H1 (cell line): ENCODE data around the gene MAGI2. TPM values are rescaled to one million over a fixed set of nuclear protein-coding genes. Genes with fewer than 3 reads are reported as not detected.

ENCODE experiments used
- CTCF ChIA-PET: fragments of 300-600 bp; sonication (Branson Sonifier 250); formaldehyde crosslinking; loops from one replicate; lab custom pipeline; 2021; ENCODE audit not compliant: partially characterized antibody; lab: Charles Lee
- POLR2A ChIA-PET: fragments of 300-600 bp; sonication (Branson Sonifier 250); formaldehyde crosslinking; loops from one replicate; lab custom pipeline; 2021; ENCODE audit warnings: inconsistent platforms; ENCODE audit not compliant: partially characterized antibody; lab: Charles Lee
- DNase-seq, 2 experiments: peaks; one replicate each; pipeline versions ENCODE4 v3.0.0 to v3.0.0-alpha.2; 2010 to 2022; ENCODE audit warnings: low spot score in 2 of 2, low read depth in 1 of 2, mixed read lengths in 1 of 2
- FAIRE-seq: peaks from 2 replicates; lab custom pipeline; 2011; peaks lifted over from hg19 to GRCh38; lab: Jason Lieb, UNC
- H2AFZ ChIP-seq: 2 replicates; pipeline ENCODE4 v1.8.1; 2012; ENCODE audit warnings: low read length, inconsistent platforms
- H2AK5ac ChIP-seq: 2 replicates; pipeline ENCODE4 v1.6.1; 2013; ENCODE audit warnings: low read depth, low read length
- H2BK120ac ChIP-seq: replicated peaks from 2 replicates; pipeline ENCODE3; 2013; ENCODE audit warnings: low read depth, low read length, inconsistent platforms
- H2BK12ac ChIP-seq: 2 replicates; pipeline ENCODE4 v1.6.1; 2013; ENCODE audit warnings: low read depth, low read length
- H2BK15ac ChIP-seq: 2 replicates; pipeline ENCODE4 v1.6.1; 2013; ENCODE audit warnings: low read length
- H2BK20ac ChIP-seq: 2 replicates; pipeline ENCODE4 v1.6.1; 2013; ENCODE audit warnings: low read length
- H2BK5ac ChIP-seq: 2 replicates; pipeline ENCODE4 v1.6.1; 2013; ENCODE audit warnings: low read depth, low read length
- H3K14ac ChIP-seq: 2 replicates; pipeline ENCODE4 v1.6.1; 2013; ENCODE audit warnings: inconsistent platforms; ENCODE audit not compliant: insufficient read length
- H3K18ac ChIP-seq: 2 replicates; pipeline ENCODE4 v1.6.1; 2013; ENCODE audit warnings: low read length; ENCODE audit errors: extremely low read depth
- H3K23ac ChIP-seq: 2 replicates; pipeline ENCODE4 v1.6.1; 2013; ENCODE audit warnings: inconsistent platforms; ENCODE audit not compliant: insufficient read length
- H3K23me2 ChIP-seq: 2 replicates; pipeline ENCODE4 v1.6.1; 2013; ENCODE audit warnings: low read depth, low read length
- H3K27ac ChIP-seq: 2 replicates; pipeline ENCODE4 v1.6.1; 2011; ENCODE audit warnings: low read depth, low read length, inconsistent platforms
- H3K27me3 ChIP-seq, 4 experiments: replicated peaks in 1 of 4; 1 replicate in 1 of 4; 2 replicates in 3 of 4; pipeline versions ENCODE4 v1.6.1 to v1.8.1; 2011 to 2013; ENCODE audit warnings: low read length in 3 of 4, mild to moderate bottlenecking in 3 of 4, inconsistent platforms in 2 of 4, mixed read lengths in 2 of 4, moderate library complexity in 1 of 4; ENCODE audit not compliant: control insufficient read depth in 3 of 4, insufficient read depth in 3 of 4; ENCODE audit errors: extremely low read depth in 1 of 4
- H3K36me3 ChIP-seq, 4 experiments: 2 replicates each; pipeline versions ENCODE4 v1.6.1 to v1.8.1; 2011 to 2013; ENCODE audit warnings: mild to moderate bottlenecking in 4 of 4, low read length in 3 of 4, moderate library complexity in 2 of 4, control low read depth in 1 of 4, inconsistent platforms in 1 of 4; ENCODE audit not compliant: insufficient read depth in 4 of 4, control insufficient read depth in 2 of 4
- H3K4ac ChIP-seq: replicated peaks from 2 replicates; pipeline ENCODE3; 2013; ENCODE audit warnings: low read length, low read depth, mixed read lengths, inconsistent platforms; ENCODE audit not compliant: insufficient read length
- H3K4me1 ChIP-seq, 4 experiments: replicated peaks in 1 of 4; 1 replicate in 1 of 4; 2 replicates in 3 of 4; pipeline versions ENCODE4 v1.6.1 to v1.8.1; 2011 to 2013; ENCODE audit warnings: low read length in 3 of 4, inconsistent platforms in 2 of 4, mixed read lengths in 1 of 4; ENCODE audit not compliant: insufficient read depth in 4 of 4, control insufficient read depth in 3 of 4
- H3K4me2 ChIP-seq, 2 experiments: 2 replicates each; pipeline versions ENCODE4 v1.6.1 to v1.8.1; 2011 to 2013; ENCODE audit warnings: low read depth in 2 of 2, low read length in 2 of 2, control low read depth in 1 of 2, inconsistent platforms in 1 of 2, mild to moderate bottlenecking in 1 of 2; ENCODE audit not compliant: insufficient read depth in 1 of 2
- H3K4me3 ChIP-seq, 4 experiments: fragments of 200-600, 300-600 bp in 1 of 4; sonication (generic), shearing (Covaris generic), sonication (Bioruptor Twin) in 1 of 4; 2 replicates each; pipeline versions ENCODE4 v1.5.1 to v1.8.1; 2011 to 2016; ENCODE audit warnings: low read length in 4 of 4, low read depth in 3 of 4, control low read depth in 2 of 4, inconsistent platforms in 2 of 4, mild to moderate bottlenecking in 2 of 4, mixed read lengths in 1 of 4, moderate library complexity in 1 of 4; ENCODE audit not compliant: insufficient read depth in 2 of 4; ENCODE audit errors: extremely low read depth in 1 of 4
- H3K56ac ChIP-seq: replicated peaks from 2 replicates; pipeline ENCODE3; 2013; ENCODE audit warnings: low read depth, mild to moderate bottlenecking, mixed read lengths, low read length, inconsistent platforms; ENCODE audit not compliant: insufficient read length
- H3K79me1 ChIP-seq: 2 replicates; pipeline ENCODE4 v1.6.1; 2013; ENCODE audit warnings: low read depth, low read length, control low read depth
- H3K79me2 ChIP-seq, 2 experiments: 2 replicates each; pipeline versions ENCODE4 v1.6.1 to v1.8.1; 2012 to 2013; ENCODE audit warnings: low read length in 2 of 2, mild to moderate bottlenecking in 2 of 2, inconsistent platforms in 1 of 2; ENCODE audit not compliant: insufficient read depth in 2 of 2, control insufficient read depth in 1 of 2
- H3K9ac ChIP-seq, 4 experiments: replicated peaks in 1 of 4; 1 replicate in 1 of 4; 2 replicates in 3 of 4; pipeline versions ENCODE4 v1.6.1 to v1.8.1; 2011 to 2013; ENCODE audit warnings: low read depth in 3 of 4, low read length in 3 of 4, control low read depth in 2 of 4, mild to moderate bottlenecking in 2 of 4, moderate library complexity in 2 of 4, inconsistent platforms in 1 of 4; ENCODE audit errors: extremely low read depth in 1 of 4
- H3K9me3 ChIP-seq, 2 experiments: 2 replicates each; pipeline versions ENCODE4 v1.6.1 to v1.8.1; 2012 to 2013; ENCODE audit warnings: mild to moderate bottlenecking in 2 of 2, moderate library complexity in 2 of 2, control low read depth in 1 of 2, inconsistent platforms in 1 of 2, low read depth in 1 of 2, low read length in 1 of 2, mixed read lengths in 1 of 2; ENCODE audit not compliant: insufficient read depth in 2 of 2
- H4K20me1 ChIP-seq, 2 experiments: replicated peaks in 1 of 2; 2 replicates each; pipeline versions ENCODE3 to v1.8.1; 2011 to 2013; ENCODE audit warnings: inconsistent platforms in 2 of 2, low read length in 2 of 2, mild to moderate bottlenecking in 1 of 2; ENCODE audit not compliant: insufficient read depth in 2 of 2, control insufficient read depth in 1 of 2
- H4K5ac ChIP-seq: 2 replicates; pipeline ENCODE4 v1.6.1; 2013; ENCODE audit warnings: low read length, low read depth, mixed read lengths, inconsistent platforms; ENCODE audit not compliant: insufficient read length
- H4K8ac ChIP-seq: 2 replicates; pipeline ENCODE4 v1.8.0; 2013; ENCODE audit warnings: mild to moderate bottlenecking, moderate library complexity, low read length, inconsistent platforms; ENCODE audit not compliant: insufficient read depth; ENCODE audit errors: extremely low read depth
- H4K91ac ChIP-seq: replicated peaks from 2 replicates; pipeline ENCODE3; 2013; ENCODE audit warnings: low read length, mixed read lengths, inconsistent platforms; ENCODE audit not compliant: insufficient read length
- BACH1 ChIP-seq: IDR thresholded peaks from 2 replicates; pipeline ENCODE4 v1.6.1; 2012; ENCODE audit warnings: low read length, improper control_type of control experiment
- CREB1 ChIP-seq: IDR thresholded peaks from 2 replicates; pipeline ENCODE4 v1.6.1; 2012; ENCODE audit warnings: inconsistent platforms
- FOSL1 ChIP-seq: IDR thresholded peaks from 2 replicates; pipeline ENCODE4 v1.6.1; 2011; ENCODE audit warnings: mild to moderate bottlenecking, low read depth, low read length, moderate library complexity; ENCODE audit not compliant: insufficient read depth
- MAFK ChIP-seq: IDR thresholded peaks from 2 replicates; pipeline ENCODE4 v1.6.1; 2012; ENCODE audit warnings: low read depth, mild to moderate bottlenecking, improper control_type of control experiment, low read length
- MAX ChIP-seq: IDR thresholded peaks from 2 replicates; pipeline ENCODE4 v1.6.1; 2012; ENCODE audit warnings: inconsistent platforms
- SP2 ChIP-seq: IDR thresholded peaks from 2 replicates; pipeline ENCODE4 v1.6.1; 2012; ENCODE audit warnings: mild to moderate bottlenecking, low read length, inconsistent platforms
- SUZ12 ChIP-seq: fragments of 200-600 bp; sonication (generic); IDR thresholded peaks from 2 replicates; pipeline ENCODE4 v1.6.1; 2012; ENCODE audit warnings: mild to moderate bottlenecking, inconsistent platforms, low read length, moderate library complexity, mixed read lengths
- YY1 ChIP-seq: IDR thresholded peaks from 2 replicates; pipeline ENCODE4 v1.6.1; 2011; ENCODE audit warnings: low read depth, mild to moderate bottlenecking, low read length
- WGBS, 2 experiments: shearing (Covaris generic) in 1 of 2; methylation state at CpG; one replicate each; pipeline versions ENCODE4 v1.1.6 to v1.1.7; 2013 to 2015; ENCODE audit warnings: low lambda C conversion rate in 2 of 2, mixed read lengths in 2 of 2, inconsistent platforms in 1 of 2, low coverage in 1 of 2, missing lambda C conversion rate in 1 of 2; ENCODE audit not compliant: insufficient replicate concordance in 2 of 2, insufficient coverage in 1 of 2, insufficient read length in 1 of 2; ENCODE audit errors: extremely low coverage in 1 of 2, missing lambda C conversion rate in 1 of 2; 5-methylcytosine and 5-hydroxymethylcytosine counted together
- polyA plus RNA-seq, 7 experiments: library from polyadenylated mRNA; depleted of rRNA in 3 of 7; stranded (reverse) in 5 of 7; unstranded in 2 of 7; fragments of >200 nt in 5 of 7; fragments of 200-250 nt in 2 of 7; gene quantifications; 1 replicate in 5 of 7; 2 replicates in 1 of 7; 4 replicates in 1 of 7; pipeline versions ENCODE4 v1.2.1 to v1.2.3, GENCODE V29; 2011 to 2013; ENCODE audit warnings: missing spikeins in 2 of 7, mixed read lengths in 2 of 7
- total RNA-seq: library from RNA; stranded (reverse); fragmentation: NEBNext Ultra II Directional; extraction: Animal tissue kit (Norgen Biotek cat#: 25700); gene quantifications from 2 replicates; pipeline ENCODE4 v1.2.1, GENCODE V29; 2021

The MAGI2 gene
- total and polyA plus RNA-seq, 2 of the 8 experiments (the other 6 are each of a cell fraction or from before 2014, with no cell fraction given): 6.0 to 27.3 TPM

DNA sequence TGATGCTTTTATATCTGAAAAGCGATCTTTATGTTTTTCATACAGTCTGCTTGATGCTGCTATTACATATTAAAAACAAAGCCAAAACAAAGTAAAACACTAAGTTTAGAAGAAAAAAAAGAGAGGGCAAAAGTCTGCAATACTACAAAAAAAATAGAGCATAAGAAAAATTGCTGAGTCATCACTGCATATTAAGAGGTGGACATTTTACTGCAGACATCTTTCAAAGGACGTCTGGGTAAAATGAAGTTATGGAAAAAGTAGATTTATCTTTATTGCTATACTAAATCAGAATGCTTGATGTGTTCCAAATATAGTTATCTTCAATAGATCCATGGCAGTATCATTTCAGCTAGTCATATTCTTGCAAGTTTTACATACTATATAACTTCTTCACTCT is 172.0 kb downstream of the MAGI2 start:
- Histone ChIP-seq H2BK12ac (no peak overlapping the region), H3K27me3 (no peaks in the 10 kb centered on the region), H3K79me1 (no peaks in the 10 kb centered on the region), H2AK5ac (no peak overlapping the region), H3K23me2 (no peaks in the 10 kb centered on the region), H3K27ac (no peak overlapping the region), H2BK120ac (no peak overlapping the region), H3K36me3 (no peaks in the 10 kb centered on the region), H2BK5ac (no peak overlapping the region), H4K91ac (no peak overlapping the region), H2BK20ac (no peak overlapping the region), H3K18ac (no peak overlapping the region), H3K56ac (no peak overlapping the region), H2BK15ac (no peak overlapping the region), H4K5ac (no peak overlapping the region), H3K4me3 (no peak overlapping the region), H3K4ac (no peak overlapping the region), H3K9me3 (no peaks in the 10 kb centered on the region), H3K4me2 (no peak overlapping the region), H3K23ac (no peak overlapping the region), H3K9ac (no peak overlapping the region), H4K8ac (no peak overlapping the region), H3K4me1 (no peaks in the 10 kb centered on the region), H4K20me1 (no peaks in the 10 kb centered on the region), H3K79me2 (no peaks in the 10 kb centered on the region), H3K14ac (no peak overlapping the region), H2AFZ (no peak overlapping the region)
- CTCF ChIA-PET: interaction anchor here (1.0 to 3.7 kb wide), 4 partner anchors 10 to 21 kb away, joined by 3 to 19 read pairs (median 6); no protein-coding TSS in a partner anchor
- 39% methylated on average over 2 of the region's 2 CpGs; no CpG with 5 or more reads in 1 of the 2 experiments for WGBS, 2 experiments
- POLR2A ChIA-PET: no interaction called here
- TF ChIP-seq SP2 (no peak), MAFK (peak; percentile 97), SUZ12 (no peak), FOSL1 (no peak), YY1 (no peak), CREB1 (no peak), BACH1 (peak; percentile 89), MAX (no peak)
- no peak for DNase-seq
- FAIRE-seq: no peak
